ENCODE measurements around the gene C1QL3. TPM values are rescaled to one million over a fixed set of nuclear protein-coding genes. Genes with fewer than 3 reads are reported as not detected.

Gene C1QL3
- total and polyA plus RNA-seq, 2 experiments from 2014 or later = 0.34 to 2.3 TPM

GRCh38 chr10:16544099-16544498 is 22.4 kb upstream of the C1QL3 start (continued):
- no peak for TF ChIP-seq ZNF462 (CRISPR knock-in tag; IDR thresholded peaks at IDR 0.05)
- TF ChIP-seq ZNF114 (CRISPR knock-in tag; IDR thresholded peaks at IDR 0.05) = no peak
- TF ChIP-seq ZNF331 (CRISPR knock-in tag; IDR thresholded peaks at IDR 0.05; ENCODE audit: low read depth) = no peak
- no peak for TF ChIP-seq CREB1 (CRISPR knock-in tag; IDR thresholded peaks at IDR 0.05; ENCODE audit: low read depth)
- no peak for TF ChIP-seq NANOG (IDR thresholded peaks at IDR 0.05; ENCODE audit: borderline replicate concordance)
- TF ChIP-seq REST (IDR thresholded peaks at IDR 0.05; ENCODE audit: unreplicated experiment) = no peak
- TF ChIP-seq POLR2AphosphoS5 (IDR thresholded peaks at IDR 0.05; ENCODE audit: low read depth) = no peak
